AG09309 (cell line): ENCODE measurements around the gene TMEM207.

Source experiments
- DNase-seq: peaks from one replicate; pipeline ENCODE4 v3.0.0-alpha.2; 2010; ENCODE audit warnings: low read depth
- H3K4me3 ChIP-seq: 2 replicates; pipeline ENCODE4 v1.5.1; 2011; ENCODE audit warnings: mild to moderate bottlenecking, low read depth, low read length, moderate library complexity; ENCODE audit not compliant: control insufficient read depth
- CTCF ChIP-seq: IDR thresholded peaks from 2 replicates; pipeline ENCODE4 v1.5.1; 2011; ENCODE audit warnings: mild to moderate bottlenecking, low read depth, low read length, inconsistent platforms; ENCODE audit not compliant: insufficient read depth, control insufficient read depth; ENCODE audit errors: missing control alignments

The TMEM207 gene

DNA sequence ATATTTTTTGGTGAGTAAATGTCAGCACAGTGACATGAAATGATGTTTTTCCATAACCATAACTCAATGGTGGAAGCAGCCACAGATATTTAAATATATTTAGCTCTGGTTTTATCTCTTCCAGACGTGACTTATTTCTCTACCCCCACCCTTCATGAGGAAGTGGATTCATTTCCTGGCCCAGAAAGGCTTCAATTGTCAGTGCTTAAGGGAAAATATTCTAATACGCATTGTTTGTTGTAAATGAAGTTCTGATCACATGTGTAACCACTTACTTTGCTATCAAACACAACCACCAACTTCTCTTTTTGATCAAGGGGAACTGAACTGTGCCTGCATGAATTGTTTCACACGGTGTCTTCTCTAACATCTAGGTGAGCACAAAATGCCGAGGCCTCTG is 47.7 kb downstream of the TMEM207 start:
- no peak overlapping the region for H3K4me3 ChIP-seq
- no peak for DNase-seq
- no peak for TF ChIP-seq CTCF

- TF ChIP-seq CTCF: no peak
- no peak overlapping the region for H3K4me3 ChIP-seq
- DNase-seq: no peak
These were observed 50.0 kb downstream of the TMEM207 start for GRCh38 chr3:190399677-190400076.

GRCh38 chr3:190397889-190398288 is 51.8 kb downstream of the TMEM207 start:
- no peak for DNase-seq
- H3K4me3 ChIP-seq: no peak overlapping the region
- no peak for TF ChIP-seq CTCF

DNA sequence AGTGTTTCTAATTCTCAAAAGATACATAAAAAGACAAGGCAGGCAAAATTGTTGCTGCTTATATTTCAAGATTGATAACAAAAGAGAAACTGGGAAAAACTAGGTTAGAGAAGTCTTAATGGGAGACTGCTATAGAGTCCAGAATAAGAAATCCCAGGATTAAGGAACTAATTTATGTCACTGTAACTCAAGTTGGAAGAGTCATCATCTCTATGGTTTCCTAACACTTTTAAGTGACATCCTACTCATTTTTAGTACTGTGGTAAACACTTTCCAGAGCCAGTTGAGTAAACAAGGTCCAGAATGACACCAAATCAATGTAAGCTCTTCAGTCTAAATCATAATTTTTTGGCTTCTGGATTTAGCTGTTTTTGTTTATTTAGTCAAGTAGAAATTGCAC is 53.7 kb downstream of the TMEM207 start:
- DNase-seq: no peak
- no peak for TF ChIP-seq CTCF
- no peak overlapping the region for H3K4me3 ChIP-seq

- no peak for DNase-seq
- TF ChIP-seq CTCF: no peak
These were observed 61.0 kb downstream of the TMEM207 start for GRCh38 chr3:190388703-190389102.

DNA sequence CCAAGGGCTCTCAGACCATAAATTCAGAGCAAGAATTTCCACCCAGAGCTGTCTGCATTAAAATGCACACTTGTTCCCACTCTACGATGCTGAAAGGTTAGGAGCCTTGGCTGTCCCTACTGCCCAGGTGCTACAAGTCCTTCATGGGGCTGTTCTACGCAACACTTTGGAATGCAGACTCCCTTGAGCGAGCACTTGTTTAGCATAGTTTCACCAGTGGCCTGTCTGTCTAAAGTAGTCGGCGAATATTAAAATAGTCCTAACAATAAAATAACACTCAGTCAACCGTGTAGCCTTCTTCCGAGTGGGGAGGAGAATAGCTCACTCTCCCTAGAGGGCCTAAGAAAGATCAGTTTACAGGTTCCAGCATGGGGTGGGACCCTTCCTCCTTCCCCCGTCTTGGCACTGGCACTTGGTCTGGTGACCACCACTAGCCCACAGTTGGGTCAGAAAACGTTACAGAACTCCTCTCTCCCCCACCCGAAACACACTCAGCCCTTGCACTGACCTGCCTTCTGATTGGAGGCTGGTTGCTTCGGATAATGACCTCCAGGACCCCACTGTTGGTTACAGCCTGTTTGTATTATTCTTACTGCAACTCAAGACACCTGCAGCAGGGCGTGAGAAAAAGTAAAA is 62.0 kb downstream of the TMEM207 start, which contains the start of gene CLDN16:
CLDN16 (plus strand) TSS at position 586 of the 636 bp plus-strand sequence. CDS start 167 bp downstream, outside the sequence.
- TF ChIP-seq CTCF: no peak
- H3K4me3 ChIP-seq: no peak within 1 kb of the TSS
- no peak for DNase-seq

More at GRCh38 chr3:190388703-190389102, 61.0 kb downstream of the TMEM207 start:
- H3K4me3 ChIP-seq: no peak overlapping the region
